Prostate gland (tissue), 2 donors: Measurements from ENCODE around the gene MRPS25.

Experiments used
- POLR2A ChIP-seq: fragments of 450-650 bp; IDR thresholded peaks from one replicate; pipeline ENCODE4 v1.6.1; 2016; ENCODE audit warnings: antibody characterized with exemption, mild to moderate bottlenecking
- POLR2AphosphoS5 ChIP-seq: sonication (generic); formaldehyde crosslinking; IDR thresholded peaks from one replicate; pipeline ENCODE4 v1.6.1; 2017; ENCODE audit warnings: antibody characterized with exemption
- TF ChIP-seq, protein P1 (sequence below), 4 experiments: fragments of 200-600 bp in 2 of 4; fragments of 450-650 bp in 2 of 4; sonication (generic) in 2 of 4; IDR thresholded peaks; 1 replicate in 3 of 4; 2 replicates in 1 of 4; pipeline ENCODE4 v1.5.1; 2016 to 2019; ENCODE audit warnings: antibody characterized with exemption in 4 of 4, mild to moderate bottlenecking in 2 of 4, moderate library complexity in 2 of 4

DNA sequence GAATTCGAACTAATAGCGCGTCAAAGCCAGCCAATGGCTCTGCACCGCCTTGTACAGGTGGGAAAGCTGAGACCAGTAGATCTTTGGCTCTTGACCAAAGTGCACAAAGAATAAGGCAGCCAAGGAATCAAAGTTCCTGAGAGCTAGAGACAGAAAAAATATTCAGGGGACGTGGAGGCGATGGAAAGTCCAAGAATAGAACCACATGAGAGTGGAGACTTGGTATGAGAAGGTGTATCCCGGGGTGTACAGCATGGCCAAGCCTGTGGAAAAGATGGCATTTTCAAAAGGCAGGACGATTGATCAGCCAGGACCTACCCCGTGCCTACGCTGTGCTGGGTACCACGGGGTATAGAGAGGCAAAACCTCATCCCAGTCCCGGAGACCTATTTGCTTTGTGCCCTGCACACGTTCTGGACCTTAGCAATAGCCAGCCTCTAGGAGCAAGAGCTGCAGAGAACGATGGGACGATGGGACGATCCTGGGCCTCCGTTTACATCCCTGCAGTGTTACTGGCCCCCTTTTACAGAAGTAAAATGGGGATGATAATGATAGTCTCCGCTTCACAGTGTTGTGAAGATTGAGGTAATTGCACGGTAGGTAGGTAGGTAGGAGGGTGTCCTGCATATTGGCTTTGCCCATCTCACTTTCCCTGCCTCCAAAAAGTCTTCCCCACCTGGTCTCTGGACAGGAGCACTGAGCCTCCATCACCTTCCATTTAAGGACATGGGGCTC, 34.4 kb upstream of the MRPS25 start:
- TF ChIP-seq, protein P1, sequence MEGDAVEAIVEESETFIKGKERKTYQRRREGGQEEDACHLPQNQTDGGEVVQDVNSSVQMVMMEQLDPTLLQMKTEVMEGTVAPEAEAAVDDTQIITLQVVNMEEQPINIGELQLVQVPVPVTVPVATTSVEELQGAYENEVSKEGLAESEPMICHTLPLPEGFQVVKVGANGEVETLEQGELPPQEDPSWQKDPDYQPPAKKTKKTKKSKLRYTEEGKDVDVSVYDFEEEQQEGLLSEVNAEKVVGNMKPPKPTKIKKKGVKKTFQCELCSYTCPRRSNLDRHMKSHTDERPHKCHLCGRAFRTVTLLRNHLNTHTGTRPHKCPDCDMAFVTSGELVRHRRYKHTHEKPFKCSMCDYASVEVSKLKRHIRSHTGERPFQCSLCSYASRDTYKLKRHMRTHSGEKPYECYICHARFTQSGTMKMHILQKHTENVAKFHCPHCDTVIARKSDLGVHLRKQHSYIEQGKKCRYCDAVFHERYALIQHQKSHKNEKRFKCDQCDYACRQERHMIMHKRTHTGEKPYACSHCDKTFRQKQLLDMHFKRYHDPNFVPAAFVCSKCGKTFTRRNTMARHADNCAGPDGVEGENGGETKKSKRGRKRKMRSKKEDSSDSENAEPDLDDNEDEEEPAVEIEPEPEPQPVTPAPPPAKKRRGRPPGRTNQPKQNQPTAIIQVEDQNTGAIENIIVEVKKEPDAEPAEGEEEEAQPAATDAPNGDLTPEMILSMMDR (IDR thresholded peaks at IDR 0.05), result no peak
- TF ChIP-seq POLR2AphosphoS5, result no peak
- no peak for TF ChIP-seq POLR2A
